GM23248 (cell line): Measurements from ENCODE around the gene CPT1C. TPM values are rescaled to one million over a fixed set of nuclear protein-coding genes. Genes with fewer than 3 reads are reported as not detected.

Experiments
- DNase-seq: peaks from one replicate; pipeline ENCODE4 v3.0.0-alpha.2; 2015
- H2AFZ ChIP-seq: fragments of 200-600 bp; sonication (generic); 2 replicates; pipeline ENCODE4 v1.6.1; 2016; ENCODE audit warnings: antibody characterized with exemption
- H3F3A ChIP-seq: fragments of 200-600 bp; sonication (generic); 2 replicates; pipeline ENCODE4 v1.6.1; 2016; ENCODE audit warnings: mild to moderate bottlenecking, antibody characterized with exemption, mixed run types; ENCODE audit not compliant: insufficient read depth
- H3K27ac ChIP-seq: fragments of 200-600 bp; sonication (generic); 2 replicates; pipeline ENCODE4 v1.5.1; 2016; ENCODE audit warnings: mild to moderate bottlenecking
- H3K27me3 ChIP-seq: fragments of 200-600 bp; sonication (generic); replicated peaks from 2 replicates; pipeline ENCODE4 v1.6.1; 2016; ENCODE audit warnings: mild to moderate bottlenecking; ENCODE audit not compliant: insufficient read depth
- H3K36me3 ChIP-seq: fragments of 200-600 bp; sonication (generic); 2 replicates; pipeline ENCODE4 v1.6.1; 2016; ENCODE audit warnings: low read depth, mild to moderate bottlenecking
- H3K4me1 ChIP-seq: fragments of 200-600 bp; sonication (generic); 2 replicates; pipeline ENCODE4 v1.6.1; 2016; ENCODE audit warnings: mild to moderate bottlenecking; ENCODE audit not compliant: insufficient read depth
- H3K4me2 ChIP-seq: fragments of 200-600 bp; sonication (generic); one replicate; pipeline ENCODE4 v1.6.1; 2016; ENCODE audit warnings: mild to moderate bottlenecking; ENCODE audit not compliant: unreplicated experiment
- H3K4me3 ChIP-seq: fragments of 200-600 bp; sonication (generic); 2 replicates; pipeline ENCODE4 v1.5.1; 2016; ENCODE audit warnings: mild to moderate bottlenecking
- H3K79me2 ChIP-seq: fragments of 200-600 bp; sonication (generic); 2 replicates; pipeline ENCODE4 v1.6.1; 2016; ENCODE audit warnings: mild to moderate bottlenecking; ENCODE audit not compliant: insufficient read depth
- H3K9ac ChIP-seq: fragments of 200-600 bp; sonication (generic); 2 replicates; pipeline ENCODE4 v1.6.1; 2016; ENCODE audit warnings: mild to moderate bottlenecking
- H3K9me2 ChIP-seq: fragments of 200-600 bp; sonication (generic); 2 replicates; pipeline ENCODE4 v1.6.1; 2016; ENCODE audit warnings: mixed run types, mild to moderate bottlenecking, moderate library complexity; ENCODE audit not compliant: insufficient read depth
- H3K9me3 ChIP-seq: fragments of 200-600 bp; sonication (generic); one replicate; pipeline ENCODE4 v1.6.1; 2017; ENCODE audit warnings: low read depth
- H4K20me1 ChIP-seq: fragments of 200-600 bp; sonication (generic); 2 replicates; pipeline ENCODE4 v1.6.0; 2016; ENCODE audit not compliant: insufficient read depth
- EZH2 ChIP-seq: fragments of 200-600 bp; sonication (generic); IDR thresholded peaks from 2 replicates; pipeline ENCODE4 v1.6.1; 2018; ENCODE audit warnings: antibody characterized with exemption, mild to moderate bottlenecking; ENCODE audit not compliant: insufficient read depth, poor library complexity, severe bottlenecking
- EZH2phosphoT487 ChIP-seq: fragments of 200-600 bp; sonication (generic); IDR thresholded peaks from 2 replicates; pipeline ENCODE4 v1.6.1; 2018; ENCODE audit warnings: antibody characterized with exemption, moderate library complexity, mild to moderate bottlenecking, low read depth; ENCODE audit not compliant: insufficient read depth
- WGBS, 2 experiments: methylation state at CpG; one replicate each; pipeline ENCODE4 v1.1.6; 2015 to 2017; ENCODE audit warnings: low lambda C conversion rate in 2 of 2, low coverage in 1 of 2; ENCODE audit errors: missing lambda C conversion rate in 2 of 2; 5-methylcytosine and 5-hydroxymethylcytosine counted together
- in situ Hi-C: fragments of 300-500 bp; cut with MboI; formaldehyde crosslinking; loops from 2 replicates; pipeline ENCODE4 v1.15.0; 2020
- polyA plus RNA-seq: library from polyadenylated mRNA; unstranded; fragments of >200 nt; fragmentation: Nextera tagmentation; extraction: Ambion mirVana; gene quantifications from 2 replicates; pipeline ENCODE4 v1.2.1, GENCODE V29; 2016
- total RNA-seq: library from RNA; depleted of rRNA; stranded (reverse); fragments of >200 nt; shearing (Covaris generic); gene quantifications from 2 replicates; pipeline ENCODE4 v1.2.3, GENCODE V29; 2014

Gene CPT1C
- total and polyA plus RNA-seq, 2 experiments from 2014 or later = 11.7 to 14.3 TPM

DNA sequence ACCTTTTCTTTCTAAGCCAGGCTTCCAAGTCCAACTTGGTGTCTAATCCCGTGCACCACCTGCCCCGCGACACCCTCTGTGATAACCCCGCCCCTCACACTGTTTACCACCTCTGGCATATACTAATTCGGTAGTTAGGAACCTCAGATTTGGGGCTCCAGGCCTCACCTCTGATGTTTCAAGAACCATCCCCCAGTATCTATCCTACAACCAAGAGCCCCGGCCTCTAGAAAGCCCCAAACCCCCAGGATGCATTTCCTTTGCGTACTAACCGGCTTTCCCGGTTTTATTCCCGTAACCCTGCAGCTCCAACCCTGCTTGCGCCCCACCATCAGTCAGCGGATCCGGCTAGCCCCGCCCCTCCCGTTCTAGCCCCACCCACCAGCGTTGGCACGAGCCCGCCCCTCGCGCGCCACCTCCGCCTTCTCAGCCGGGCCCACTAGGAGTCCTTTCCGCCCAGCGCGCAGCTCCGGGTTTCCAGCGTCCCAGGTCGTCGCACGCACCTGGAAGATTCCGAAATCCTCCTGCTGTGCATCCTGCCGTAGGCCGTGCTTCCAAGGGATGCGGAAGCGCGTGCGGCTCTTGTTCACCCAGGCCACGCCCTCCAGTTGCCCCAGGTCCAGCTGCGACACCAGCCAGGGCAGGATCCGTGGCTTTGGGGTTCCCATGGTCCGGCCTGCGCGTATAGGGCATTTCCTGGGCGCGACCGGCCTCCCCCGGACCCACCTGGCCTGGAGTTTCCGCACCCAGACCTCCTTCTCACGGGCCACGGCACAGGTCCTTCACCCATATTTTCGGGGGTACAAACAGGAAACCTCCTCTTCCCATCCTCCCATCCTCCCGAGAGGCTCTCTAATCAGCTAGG, 26.5 kb upstream of the CPT1C start:
- Histone ChIP-seq H3K79me2 (peaks cover 31% of the 10 kb centered on the region), H3K9ac (peak overlapping the region; percentile 89), H3K4me3 (peak overlapping the region; percentile 88), H4K20me1 (no peaks in the 10 kb centered on the region), H2AFZ (peak overlapping the region; percentile 59), H3K4me2 (peak overlapping the region; percentile 92), H3K9me2 (no peaks in the 10 kb centered on the region), H3F3A (peaks cover 13% of the 10 kb centered on the region; the same call in 1 of the 2 replicates), H3K9me3 (no peaks in the 10 kb centered on the region), H3K36me3 (peaks cover 5% of the 10 kb centered on the region; the same call in 1 of the 2 replicates), H3K27me3 (no peaks in the 10 kb centered on the region), H3K4me1 (peaks cover 10% of the 10 kb centered on the region; the same call in 1 of the 2 replicates), H3K27ac (peak overlapping the region; percentile 63)
- peak; percentile 91 for DNase-seq
- TF ChIP-seq EZH2phosphoT487 (no peak), EZH2 (no peak)
- in situ Hi-C loops = no loop called here
- 1% methylated on average over 36 to 53 of the region's 53 CpGs for WGBS, 2 experiments

DNA sequence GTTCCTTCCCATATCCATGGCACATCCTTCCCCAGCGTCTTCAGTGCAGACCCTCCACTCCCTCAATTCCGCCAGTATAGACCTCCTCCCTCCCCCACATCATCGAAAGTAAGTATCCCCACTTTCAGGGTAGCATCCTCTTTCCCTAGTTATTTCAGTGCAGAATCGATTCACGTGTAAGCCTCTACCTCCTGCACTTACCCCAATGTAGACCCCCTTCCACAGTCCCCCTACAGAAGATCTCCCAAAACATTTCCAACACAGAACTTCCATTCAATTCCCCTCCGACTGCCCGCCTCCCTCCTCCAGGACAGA, 25.9 kb upstream of the CPT1C start:
- peak overlapping the region; percentile 92 for H3K4me2 ChIP-seq
- peak overlapping the region; percentile 88 for H3K4me3 ChIP-seq
- peaks cover 13% of the 10 kb centered on the region; the same call in 1 of the 2 replicates for H3F3A ChIP-seq
- H3K9me2 ChIP-seq = no peaks in the 10 kb centered on the region
- H3K9me3 ChIP-seq = no peaks in the 10 kb centered on the region
- peak overlapping the region; percentile 89 for H3K9ac ChIP-seq
- H3K4me1 ChIP-seq = peaks cover 10% of the 10 kb centered on the region; the same call in 1 of the 2 replicates
- peaks cover 31% of the 10 kb centered on the region for H3K79me2 ChIP-seq
- no peak for TF ChIP-seq EZH2phosphoT487
- TF ChIP-seq EZH2 = no peak
- WGBS, 2 experiments = 0 to 1% methylated on average over 7 of the region's 7 CpGs
- H4K20me1 ChIP-seq = no peaks in the 10 kb centered on the region
- peaks cover 3% of the 10 kb centered on the region; the same call in 1 of the 2 replicates for H3K36me3 ChIP-seq
- in situ Hi-C loops = no loop called here
- H3K27ac ChIP-seq = peak overlapping the region; percentile 63
- peak overlapping the region; percentile 86; the same call in 1 of the 2 replicates for H2AFZ ChIP-seq
- H3K27me3 ChIP-seq = no peaks in the 10 kb centered on the region
- no peak for DNase-seq

DNA sequence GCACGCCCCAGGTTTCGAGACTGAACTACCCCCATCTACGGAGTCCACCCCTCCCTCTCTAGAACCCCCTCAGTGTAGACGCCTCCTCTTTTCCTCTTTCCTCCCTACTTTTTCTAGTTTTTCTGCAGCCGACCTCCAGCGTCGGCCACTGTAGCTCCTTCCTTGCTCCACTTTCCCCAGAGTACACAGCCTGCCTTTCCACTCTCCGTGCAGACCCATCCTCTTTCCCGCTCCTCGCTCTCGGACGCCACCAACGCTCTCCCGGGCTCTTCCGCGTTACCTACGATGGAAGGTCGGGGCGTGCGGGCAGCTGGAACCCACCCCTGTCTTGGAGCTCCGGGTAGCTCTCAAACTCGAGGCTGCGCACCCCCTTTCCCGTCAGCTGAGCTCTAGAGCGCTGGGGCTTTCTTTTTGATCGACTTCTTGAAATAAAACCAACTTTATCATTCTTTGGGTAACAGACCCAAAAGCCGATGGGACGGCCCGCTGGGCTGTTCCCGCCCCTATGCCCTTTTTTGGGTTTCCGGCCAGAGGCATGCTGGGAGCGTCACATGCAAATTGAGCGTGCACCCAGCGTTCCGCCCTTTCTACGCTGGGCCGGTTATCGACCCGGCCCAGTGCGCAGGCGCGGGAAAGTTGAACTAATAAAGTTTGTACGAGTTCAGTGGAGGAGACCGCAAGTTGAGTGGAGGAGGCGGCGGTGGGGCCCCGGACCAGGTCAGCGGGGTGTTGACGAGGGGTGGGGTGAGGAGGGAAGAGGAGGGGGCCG, 25.4 kb upstream of the CPT1C start, which contains the start of the genes BCL2L12 and IRF3:
Gene BCL2L12, plus strand, starts transcription at position 583 of the 769 bp plus-strand sequence. CDS start 760 bp downstream, outside the sequence.
Gene IRF3, minus strand, starts transcription at position 507 of the 769 bp plus-strand sequence. CDS start 1,019 bp downstream, outside the sequence.
- in situ Hi-C loops = no loop called here
- H4K20me1 ChIP-seq = no peaks in the 10 kb centered on the region
- no peaks in the 10 kb centered on the region; the same call in 1 of the 2 replicates for H3K36me3 ChIP-seq
- H2AFZ ChIP-seq = peak within 1 kb of the TSS; percentile 86
- TF ChIP-seq EZH2phosphoT487 = no peak
- TF ChIP-seq EZH2 = no peak
- H3K4me3 ChIP-seq = peak within 1 kb of the TSS; percentile 88
- peak; percentile 99 for DNase-seq
- no peaks in the 10 kb centered on the region for H3K9me3 ChIP-seq
- H3K9ac ChIP-seq = peak within 1 kb of the TSS; percentile 89
- peak within 1 kb of the TSS; percentile 63 for H3K27ac ChIP-seq
- peaks cover 31% of the 10 kb centered on the region for H3K79me2 ChIP-seq
- H3K9me2 ChIP-seq = no peaks in the 10 kb centered on the region
- peak within 1 kb of the TSS; percentile 92 for H3K4me2 ChIP-seq
- peaks cover 10% of the 10 kb centered on the region; the same call in 1 of the 2 replicates for H3K4me1 ChIP-seq
- H3K27me3 ChIP-seq = no peaks in the 10 kb centered on the region
- peaks cover 13% of the 10 kb centered on the region; the same call in 1 of the 2 replicates for H3F3A ChIP-seq
- WGBS, 2 experiments = 1% methylated on average over 49 to 50 of the region's 50 CpGs

DNA sequence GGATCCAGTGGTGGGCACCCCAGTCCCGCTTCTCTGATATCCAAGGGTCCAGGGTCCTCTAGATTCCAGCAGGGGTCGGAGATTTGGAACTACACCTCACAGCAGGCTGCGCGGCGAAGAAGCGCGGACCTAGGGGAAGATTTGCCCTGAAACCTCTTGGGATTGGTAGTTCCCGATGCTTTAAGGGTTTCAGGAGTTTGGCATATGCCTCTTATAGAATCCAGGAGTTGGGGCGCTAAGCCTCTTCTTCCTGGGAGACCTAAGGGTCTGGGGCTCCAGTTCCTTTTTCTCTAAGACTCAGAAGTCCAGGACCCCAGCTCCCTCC, 24.8 kb upstream of the CPT1C start:
- TF ChIP-seq EZH2 (no peak), EZH2phosphoT487 (no peak)
- no peak for DNase-seq
- Histone ChIP-seq H3K4me3 (peak overlapping the region; percentile 88), H3K4me2 (peak overlapping the region; percentile 86), H3K27me3 (no peaks in the 10 kb centered on the region), H3K9me2 (no peaks in the 10 kb centered on the region), H3K27ac (peak overlapping the region; percentile 39; the same call in 1 of the 2 replicates), H3K9me3 (no peaks in the 10 kb centered on the region), H3F3A (peaks cover 13% of the 10 kb centered on the region; the same call in 1 of the 2 replicates), H4K20me1 (no peaks in the 10 kb centered on the region), H3K9ac (peak overlapping the region; percentile 89), H3K79me2 (peaks cover 31% of the 10 kb centered on the region), H3K4me1 (peaks cover 10% of the 10 kb centered on the region; the same call in 1 of the 2 replicates), H2AFZ (peak overlapping the region; percentile 86), H3K36me3 (no peaks in the 10 kb centered on the region; the same call in 1 of the 2 replicates)
- 0% methylated on average over 9 of the region's 9 CpGs for WGBS, 2 experiments
- in situ Hi-C loops = no loop called here
